Neuronal stem cell (in vitro differentiated cells): ENCODE data around the gene CLMN.
A peak's percentile ranks its signal among the peaks of the same experiment; 100 is the strongest.

Source experiments
- DNase-seq: peaks from one replicate; pipeline ENCODE4 v3.0.0-alpha.2; 2013; ENCODE audit warnings: low spot score
- H2AFZ ChIP-seq: one replicate; pipeline ENCODE4 v1.6.1; 2013; ENCODE audit warnings: mild to moderate bottlenecking, low read length, inconsistent platforms
- H2AK5ac ChIP-seq: 2 replicates; pipeline ENCODE4 v1.6.1; 2013; ENCODE audit warnings: low read depth, mild to moderate bottlenecking, inconsistent platforms, low read length, moderate library complexity, mixed read lengths
- H2BK120ac ChIP-seq: 2 replicates; pipeline ENCODE4 v1.6.1; 2013; ENCODE audit warnings: low read depth, mild to moderate bottlenecking, inconsistent platforms, low read length, moderate library complexity, mixed read lengths
- H2BK12ac ChIP-seq: one replicate; pipeline ENCODE4 v1.6.1; 2013; ENCODE audit warnings: low read length, inconsistent platforms
- H2BK15ac ChIP-seq: 2 replicates; pipeline ENCODE4 v1.6.1; 2013; ENCODE audit warnings: mild to moderate bottlenecking, low read length, inconsistent platforms, mixed read lengths
- H2BK5ac ChIP-seq: one replicate; pipeline ENCODE4 v1.6.1; 2013; ENCODE audit warnings: inconsistent platforms, mild to moderate bottlenecking, low read length, moderate library complexity
- H3K14ac ChIP-seq: one replicate; pipeline ENCODE4 v1.6.1; 2013; ENCODE audit warnings: low read length, inconsistent platforms
- H3K18ac ChIP-seq: 2 replicates; pipeline ENCODE4 v1.6.1; 2013; ENCODE audit warnings: low read length, inconsistent platforms
- H3K23ac ChIP-seq: 2 replicates; pipeline ENCODE4 v1.6.1; 2013; ENCODE audit warnings: low read depth, mild to moderate bottlenecking, mixed read lengths, low read length, inconsistent platforms; ENCODE audit not compliant: poor library complexity
- H3K27ac ChIP-seq: replicated peaks from 3 replicates; pipeline ENCODE4 v1.5.1; 2013; ENCODE audit warnings: low read length, inconsistent platforms
- H3K27me3 ChIP-seq, 3 experiments: 2 replicates each; pipeline ENCODE4 v1.6.1; 2013; ENCODE audit warnings: low read length in 3 of 3, mild to moderate bottlenecking in 2 of 3, inconsistent platforms in 1 of 3, low read depth in 1 of 3, mixed read lengths in 1 of 3, moderate library complexity in 1 of 3; ENCODE audit not compliant: control insufficient read depth in 3 of 3, insufficient read depth in 3 of 3
- H3K36me3 ChIP-seq, 2 donors: replicated peaks in 1 of 2; 2 replicates each; pipeline ENCODE4 v1.6.1; 2013; ENCODE audit warnings: low read length in 2 of 2; ENCODE audit not compliant: control insufficient read depth in 2 of 2, insufficient read depth in 2 of 2
- H3K4ac ChIP-seq: 2 replicates; pipeline ENCODE4 v1.6.1; 2013; ENCODE audit warnings: inconsistent platforms, mild to moderate bottlenecking, low read length, moderate library complexity
- H3K4me1 ChIP-seq, 2 donors: 1 replicate in 1 of 2; 2 replicates in 1 of 2; pipeline ENCODE4 v1.6.1; 2013; ENCODE audit warnings: low read length in 2 of 2, low read depth in 1 of 2; ENCODE audit not compliant: control insufficient read depth in 2 of 2, insufficient read depth in 1 of 2
- H3K4me2 ChIP-seq: one replicate; pipeline ENCODE4 v1.6.1; 2013; ENCODE audit warnings: mild to moderate bottlenecking, low read length, inconsistent platforms; ENCODE audit not compliant: insufficient read depth, poor library complexity, severe bottlenecking
- H3K4me3 ChIP-seq, 2 donors: 2 replicates each; pipeline ENCODE4 v1.5.1; 2013; ENCODE audit warnings: low read length in 2 of 2, mild to moderate bottlenecking in 2 of 2, inconsistent platforms in 1 of 2, moderate library complexity in 1 of 2
- H3K79me1 ChIP-seq: one replicate; pipeline ENCODE4 v1.6.1; 2013; ENCODE audit warnings: low read depth, mild to moderate bottlenecking, inconsistent platforms, low read length, moderate library complexity
- H3K9ac ChIP-seq: one replicate; pipeline ENCODE4 v1.6.1; 2013; ENCODE audit warnings: mild to moderate bottlenecking, low read depth, low read length, inconsistent platforms; ENCODE audit not compliant: poor library complexity
- H3K9me3 ChIP-seq, 2 donors: replicated peaks in 1 of 2; 2 replicates each; pipeline versions ENCODE3 to v1.6.1; 2013; ENCODE audit warnings: low read length in 2 of 2, mild to moderate bottlenecking in 2 of 2, inconsistent platforms in 1 of 2, low read depth in 1 of 2, mixed read lengths in 1 of 2, moderate library complexity in 1 of 2; ENCODE audit not compliant: control insufficient read depth in 2 of 2, insufficient read depth in 1 of 2
- H4K8ac ChIP-seq: one replicate; pipeline ENCODE4 v1.6.1; 2013; ENCODE audit warnings: low read depth, mild to moderate bottlenecking, inconsistent platforms, low read length, moderate library complexity
- H4K91ac ChIP-seq: one replicate; pipeline ENCODE4 v1.6.1; 2013; ENCODE audit warnings: low read length, low read depth, mild to moderate bottlenecking, inconsistent platforms; ENCODE audit not compliant: poor library complexity
- WGBS, 2 donors: extraction: QIAGEN DNeasy Blood & Tissue Kit; methylation state at CpG; one replicate each; pipeline ENCODE4 v1.1.7; 2013; ENCODE audit warnings: missing lambda C conversion rate in 2 of 2, mixed read lengths in 1 of 2; ENCODE audit not compliant: insufficient read length in 2 of 2, insufficient replicate concordance in 1 of 2; ENCODE audit errors: extremely low coverage in 2 of 2; 5-methylcytosine and 5-hydroxymethylcytosine counted together

The CLMN gene

GRCh38 chr14:95323917-95324316 is 4.2 kb upstream of the CLMN start:
- Histone ChIP-seq H4K8ac (no peak overlapping the region), H3K4ac (no peak overlapping the region), H2BK15ac (no peak overlapping the region), H3K4me3 (no peak overlapping the region), H3K9ac (no peak overlapping the region), H2BK5ac (no peak overlapping the region), H4K91ac (no peak overlapping the region), H2BK120ac (no peak overlapping the region), H3K27me3 (peaks cover 0 to 34% (median 0%) of the 10 kb centered on the region in 3 experiments), H3K18ac (peak overlapping the region; percentile 52), H3K9me3 (peaks cover 6 to 12% of the 10 kb centered on the region in 2 donors), H3K4me1 (peaks cover 2 to 4% of the 10 kb centered on the region in 2 donors), H3K36me3 (no peaks in the 10 kb centered on the region), H2AK5ac (no peak overlapping the region), H3K27ac (no peak overlapping the region), H3K79me1 (no peaks in the 10 kb centered on the region), H3K14ac (no peak overlapping the region), H3K4me2 (no peak overlapping the region), H3K23ac (no peak overlapping the region), H2AFZ (no peak overlapping the region), H2BK12ac (no peak overlapping the region)
- no peak for DNase-seq
- WGBS, 2 donors, result no CpG with 5 or more reads among the region's 7 CpGs

- Histone ChIP-seq H3K9ac (no peak overlapping the region), H2BK120ac (no peak overlapping the region), H4K8ac (no peak overlapping the region), H2BK5ac (no peak overlapping the region), H3K27me3 (peaks cover 0 to 40% (median 0%) of the 10 kb centered on the region in 3 experiments), H3K79me1 (no peaks in the 10 kb centered on the region), H3K4me3 (no peak overlapping the region), H4K91ac (no peak overlapping the region), H2BK15ac (no peak overlapping the region), H3K14ac (no peak overlapping the region), H2AFZ (no peak overlapping the region), H3K9me3 (peaks cover 6 to 12% of the 10 kb centered on the region in 2 donors), H3K4me2 (no peak overlapping the region), H2BK12ac (no peak overlapping the region), H3K4ac (no peak overlapping the region), H3K36me3 (no peaks in the 10 kb centered on the region), H3K23ac (no peak overlapping the region), H3K4me1 (peaks cover 2 to 5% of the 10 kb centered on the region in 2 donors), H2AK5ac (no peak overlapping the region), H3K18ac (peak overlapping the region; percentile 46), H3K27ac (no peak overlapping the region)
- no peak for DNase-seq
- no CpG with 5 or more reads among the region's 6 CpGs for WGBS, 2 donors
Observed at GRCh38 chr14:95323361-95323760, 3.7 kb upstream of the CLMN start.

- Histone ChIP-seq H4K91ac (no peak overlapping the region), H2BK15ac (no peak overlapping the region), H2AFZ (no peak overlapping the region), H3K4me1 (peaks cover 2 to 5% of the 10 kb centered on the region in 2 donors), H3K9me3 (peaks cover 6 to 11% of the 10 kb centered on the region in 2 donors), H3K4me2 (no peak overlapping the region), H3K4me3 (no peak overlapping the region), H2BK5ac (no peak overlapping the region), H3K18ac (no peak overlapping the region), H2BK12ac (no peak overlapping the region), H3K4ac (no peak overlapping the region), H3K27ac (no peak overlapping the region), H2AK5ac (no peak overlapping the region), H3K27me3 (peaks cover 0 to 40% (median 0%) of the 10 kb centered on the region in 3 experiments), H3K36me3 (no peaks in the 10 kb centered on the region), H3K79me1 (no peaks in the 10 kb centered on the region), H3K23ac (no peak overlapping the region), H3K14ac (no peak overlapping the region), H3K9ac (no peak overlapping the region), H4K8ac (no peak overlapping the region), H2BK120ac (no peak overlapping the region)
- WGBS, 2 donors, result no CpG with 5 or more reads among the region's 4 CpGs
- DNase-seq, result no peak
Observed at GRCh38 chr14:95322651-95323050, 2.9 kb upstream of the CLMN start.

- no peak overlapping the region for H3K4ac ChIP-seq
- WGBS, 2 donors, result no CpG with 5 or more reads among the region's 5 CpGs
Observed at GRCh38 chr14:95321693-95322455, 2.2 kb upstream of the CLMN start.

More at GRCh38 chr14:95321693-95322455, 2.2 kb upstream of the CLMN start:
- Histone ChIP-seq H3K27ac (no peak overlapping the region), H3K23ac (no peak overlapping the region), H3K18ac (no peak overlapping the region), H2BK120ac (no peak overlapping the region), H4K8ac (no peak overlapping the region), H3K9ac (no peak overlapping the region), H3K36me3 (no peaks in the 10 kb centered on the region), H2AFZ (no peak overlapping the region), H4K91ac (no peak overlapping the region), H3K4me1 (peaks cover 7 to 10% of the 10 kb centered on the region in 2 donors), H3K79me1 (no peaks in the 10 kb centered on the region), H2AK5ac (no peak overlapping the region), H3K4me2 (no peak overlapping the region), H3K4me3 (no peak overlapping the region), H2BK12ac (no peak overlapping the region), H3K27me3 (peaks cover 0 to 40% (median 0%) of the 10 kb centered on the region in 3 experiments), H2BK5ac (no peak overlapping the region), H3K9me3 (peaks cover 5 to 6% of the 10 kb centered on the region in 2 donors), H2BK15ac (no peak overlapping the region), H3K14ac (no peak overlapping the region)
- DNase-seq, result no peak
